NCI-H2227 treated with DMSO at 0.1 percent for 48 hours (cell line): ENCODE results near the gene MARCKS.
"Not testable (repeated sequence)": the region's sequence is repeated elsewhere in the genome, so short reads cannot be mapped to it uniquely, and the experiment has no call there.

ENCODE experiments used
- DNase-seq: peaks from one replicate; lab custom pipeline; 2025; lab: John Stamatoyannopoulos, UW

MARCKS gene

GRCh38 chr6:113884011-113884410 lies 26.9 kb downstream of the MARCKS start:
- no peak for DNase-seq

- DNase-seq, result no peak
These were observed 29.4 kb downstream of the MARCKS start for GRCh38 chr6:113886512-113886911.

GRCh38 chr6:113888493-113888892 lies 31.3 kb downstream of the MARCKS start:
- DNase-seq, result no peak

GRCh38 chr6:113888956-113889630 lies 31.9 kb downstream of the MARCKS start:
- DNase-seq, result no peak

- no peak for DNase-seq
These were observed 36.3 kb downstream of the MARCKS start for GRCh38 chr6:113893451-113893850.

- DNase-seq, result no peak
These were observed 36.7 kb downstream of the MARCKS start for GRCh38 chr6:113893866-113894265.

- no peak for DNase-seq
These were observed 37.8 kb downstream of the MARCKS start for GRCh38 chr6:113894712-113895674.

GRCh38 chr6:113901482-113901881 lies 44.3 kb downstream of the MARCKS start:
- DNase-seq, result no peak

GRCh38 chr6:113903666-113904330 lies 46.7 kb downstream of the MARCKS start:
- no peak for DNase-seq

- no peak for DNase-seq
These were observed 50.1 kb downstream of the MARCKS start for GRCh38 chr6:113907102-113907815.

GRCh38 chr6:113908801-113909200 lies 51.7 kb downstream of the MARCKS start:
- no peak for DNase-seq

GRCh38 chr6:113909224-113909856 lies 52.2 kb downstream of the MARCKS start:
- peak; percentile 69 for DNase-seq

GRCh38 chr6:113910285-113910684 lies 53.1 kb downstream of the MARCKS start:
- DNase-seq, result not testable (repeated sequence)
